GM19351 (cell line): ENCODE data around the gene KIFAP3.

Experiments used
- ATAC-seq: cut with Tn5 transposase; IDR thresholded peaks from one replicate; pipeline ENCODE4 v1.9.1; 2021; ENCODE audit warnings: mild to moderate bottlenecking, moderate library complexity; ENCODE audit not compliant: unreplicated experiment

Gene KIFAP3

DNA sequence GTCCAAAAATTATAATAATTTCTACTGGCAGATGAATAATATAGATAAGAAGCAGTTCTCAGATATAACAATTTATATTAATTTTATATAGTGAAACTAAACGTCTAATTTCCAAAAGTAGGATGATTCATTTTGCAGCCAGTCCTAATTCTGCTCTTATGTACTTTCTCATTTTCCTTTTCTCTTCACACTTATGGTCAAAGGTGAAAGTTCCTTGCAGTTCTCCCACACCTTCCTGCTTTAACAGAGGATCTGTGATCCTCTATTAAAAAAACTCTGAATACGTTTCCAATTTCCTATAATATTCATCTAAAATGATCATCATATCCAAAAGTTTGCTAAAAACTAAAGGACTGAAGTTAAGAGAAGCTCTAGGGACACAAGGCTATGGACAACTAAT is 78.5 kb downstream of the KIFAP3 start:
- no peak for ATAC-seq

DNA sequence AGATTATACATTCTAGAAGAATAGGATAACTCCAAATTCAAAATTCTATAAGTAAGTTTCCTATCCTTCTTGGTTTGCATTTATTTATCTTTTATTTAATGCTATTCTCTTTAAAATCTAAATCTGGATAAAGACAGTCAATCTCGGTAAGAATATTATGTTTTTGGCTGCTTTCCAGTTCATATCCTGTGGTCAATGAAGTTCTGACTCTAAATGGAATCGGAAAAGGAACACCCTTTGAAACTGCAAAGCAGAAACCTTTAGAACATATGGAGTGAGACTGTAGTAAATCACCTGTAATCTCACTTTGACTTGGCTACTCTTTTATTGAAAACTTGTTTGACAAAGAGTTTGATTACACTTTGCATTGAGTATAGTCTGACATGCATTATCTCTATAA is 85.2 kb downstream of the KIFAP3 start:
- ATAC-seq, result no peak

DNA sequence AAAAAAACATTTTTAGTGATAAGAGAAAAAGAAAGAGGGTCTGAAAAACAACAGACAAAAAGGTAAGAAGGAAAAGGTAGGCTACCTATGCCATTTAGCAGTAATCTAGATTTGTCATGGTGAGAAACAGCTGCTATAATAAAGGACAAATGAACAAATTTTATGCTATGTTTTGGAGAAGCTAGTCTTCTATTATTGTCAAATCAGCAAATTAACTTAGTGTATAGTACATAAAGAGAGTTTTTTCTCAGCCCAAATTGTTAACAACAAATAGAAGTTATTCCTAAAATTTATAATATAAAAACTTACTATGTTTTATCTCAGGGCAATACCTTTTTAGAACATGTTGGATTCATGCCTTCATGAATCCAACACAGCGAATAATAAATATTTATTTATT is 88.7 kb downstream of the KIFAP3 start:
- ATAC-seq, result no peak

DNA sequence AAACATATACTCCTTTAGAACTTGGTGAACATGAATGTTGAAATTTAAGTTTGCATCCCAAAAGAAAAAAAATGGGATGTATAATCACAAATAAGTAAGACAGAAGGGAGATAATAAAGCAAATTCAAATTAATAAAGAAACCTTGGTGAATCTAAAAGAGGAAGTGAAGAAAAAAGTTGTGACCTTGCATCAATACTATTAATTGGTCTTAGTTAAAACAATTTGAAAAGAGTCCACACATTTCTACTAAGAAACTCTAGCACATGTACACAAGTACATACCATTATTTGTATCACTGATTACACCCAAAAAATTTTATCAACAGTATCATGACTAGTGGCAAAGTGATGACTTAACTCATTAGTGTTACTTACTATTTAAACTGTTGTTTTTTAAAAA is 100.4 kb downstream of the KIFAP3 start:
- ATAC-seq, result no peak

DNA sequence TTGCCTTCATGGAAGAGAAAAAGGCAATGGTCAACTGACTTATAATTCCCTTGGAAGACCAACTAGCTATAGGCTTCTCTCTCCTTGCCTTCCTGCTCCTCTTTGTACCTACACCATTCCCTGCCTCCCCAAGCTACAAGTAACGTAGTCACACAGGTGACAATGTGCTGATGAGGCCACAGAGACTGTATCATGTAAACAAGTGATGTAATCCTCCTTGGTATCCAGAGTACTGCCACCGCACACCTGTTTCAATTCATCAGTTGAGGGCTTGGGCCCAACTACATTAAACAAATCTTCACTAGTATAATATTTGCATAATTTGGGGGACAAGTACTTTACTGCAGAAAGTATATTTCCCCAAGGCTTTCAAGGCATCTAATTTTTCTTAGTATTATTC is 104.4 kb downstream of the KIFAP3 start:
- ATAC-seq, result no peak

DNA sequence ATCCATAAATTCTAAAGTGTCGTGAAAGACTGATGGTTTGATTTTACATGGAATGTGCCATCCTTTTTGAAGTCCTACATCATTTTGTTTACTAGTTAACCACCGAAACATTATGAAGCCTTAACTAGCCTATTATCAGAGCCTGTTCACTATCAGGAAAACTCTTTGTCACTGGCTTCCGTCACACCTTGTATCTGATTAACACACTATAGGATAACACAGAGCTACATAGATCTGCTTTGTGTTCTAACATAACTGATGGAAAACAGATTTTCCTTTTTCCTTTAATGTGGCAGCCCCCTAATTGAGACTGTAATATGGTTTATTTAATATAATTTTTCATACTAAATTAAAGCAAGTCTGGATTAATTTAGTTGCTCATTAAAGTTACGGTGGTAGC is 106.3 kb downstream of the KIFAP3 start:
- ATAC-seq, result no peak

DNA sequence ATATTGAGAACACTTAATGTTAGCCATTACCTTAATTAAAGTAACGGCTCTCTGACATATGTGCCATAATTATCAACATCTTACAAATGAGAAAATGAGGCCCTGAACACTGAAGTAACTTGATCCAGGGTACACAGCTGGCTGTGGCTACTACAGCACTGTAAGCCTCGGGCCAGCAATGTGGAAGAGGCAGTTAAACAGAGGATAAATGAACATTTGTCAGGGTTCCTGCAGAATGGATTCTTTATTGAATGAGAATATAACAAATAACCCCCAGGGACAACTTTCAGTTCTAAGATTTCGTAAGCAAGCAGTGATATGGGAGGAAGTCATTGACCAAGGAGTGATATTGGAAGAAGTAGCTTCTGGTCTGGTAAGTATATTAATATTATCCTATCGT is 110.3 kb downstream of the KIFAP3 start:
- ATAC-seq, result no peak

DNA sequence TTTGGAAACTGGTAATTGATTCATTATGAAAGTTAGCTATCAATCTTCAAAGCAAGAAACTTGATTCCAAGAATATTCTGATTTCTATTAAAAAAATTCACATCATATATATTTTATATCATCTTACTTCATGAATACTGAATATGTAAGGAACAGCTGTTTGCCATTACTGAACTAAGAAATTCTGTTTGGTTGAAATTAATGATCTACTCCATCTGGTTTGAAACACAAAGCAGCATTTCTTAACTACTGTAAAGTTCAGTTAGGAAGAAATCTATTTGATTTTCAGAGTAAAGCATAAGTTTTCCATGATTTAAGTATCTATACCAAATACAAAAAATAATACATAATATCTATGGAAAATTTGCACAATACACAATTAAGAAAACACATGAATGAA is 114.8 kb downstream of the KIFAP3 start:
- no peak for ATAC-seq

DNA sequence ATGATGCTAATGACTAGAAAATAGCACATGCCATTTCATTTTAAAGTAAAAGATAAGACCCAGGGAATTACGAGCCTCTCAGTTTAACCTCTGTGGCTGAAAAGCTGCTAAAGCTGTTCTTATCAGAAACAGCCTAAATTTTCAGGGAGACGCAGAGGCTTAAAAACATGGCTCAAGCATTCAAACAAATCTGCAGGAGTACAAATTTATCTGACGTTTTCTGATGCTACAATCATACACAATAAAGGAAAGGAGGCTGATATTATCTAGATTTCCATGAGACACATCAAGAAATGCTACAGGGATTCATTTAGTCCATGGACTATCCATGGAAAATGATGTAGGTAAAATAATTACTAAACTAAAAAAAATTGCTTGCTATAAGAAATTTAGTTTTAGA is 115.5 kb downstream of the KIFAP3 start:
- no peak for ATAC-seq

DNA sequence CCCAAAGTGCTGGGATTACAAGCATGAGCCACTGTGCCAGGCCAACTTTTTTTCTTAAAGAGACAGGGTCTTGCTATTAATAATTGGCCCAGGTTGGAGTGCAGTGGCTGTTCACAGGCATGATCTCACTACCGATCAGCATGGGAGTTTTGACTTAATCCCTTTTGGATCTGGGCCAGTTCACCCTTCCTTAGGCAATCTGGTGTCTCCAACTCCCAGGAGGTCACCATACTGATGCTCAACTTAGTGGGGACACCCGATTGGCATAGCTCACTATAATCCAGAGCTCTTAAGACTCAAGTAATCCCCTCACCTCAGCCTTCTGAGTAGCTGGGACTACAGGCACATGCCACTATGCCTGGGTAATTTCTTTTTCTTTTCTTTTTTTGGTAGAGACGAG is 116.6 kb downstream of the KIFAP3 start:
- no peak for ATAC-seq

DNA sequence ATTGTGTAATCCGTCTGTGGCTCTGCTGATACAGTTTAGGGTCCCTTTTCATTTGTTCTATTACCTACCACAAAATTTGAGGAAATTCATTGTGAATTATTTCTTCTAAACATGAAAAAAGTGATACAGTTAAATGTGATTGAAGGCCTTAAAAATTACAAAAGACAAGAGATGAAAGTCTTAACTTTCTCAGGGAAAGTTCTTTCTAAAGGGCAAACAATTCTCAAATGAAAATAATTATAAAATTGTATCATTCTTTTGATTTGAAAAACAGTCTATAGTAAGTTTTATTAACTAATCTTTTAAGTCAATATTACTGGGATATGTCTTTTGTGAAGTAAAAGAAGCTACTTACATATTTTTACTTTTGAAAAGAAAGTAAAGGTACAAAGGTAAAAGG is 123.4 kb downstream of the KIFAP3 start:
- no peak for ATAC-seq

DNA sequence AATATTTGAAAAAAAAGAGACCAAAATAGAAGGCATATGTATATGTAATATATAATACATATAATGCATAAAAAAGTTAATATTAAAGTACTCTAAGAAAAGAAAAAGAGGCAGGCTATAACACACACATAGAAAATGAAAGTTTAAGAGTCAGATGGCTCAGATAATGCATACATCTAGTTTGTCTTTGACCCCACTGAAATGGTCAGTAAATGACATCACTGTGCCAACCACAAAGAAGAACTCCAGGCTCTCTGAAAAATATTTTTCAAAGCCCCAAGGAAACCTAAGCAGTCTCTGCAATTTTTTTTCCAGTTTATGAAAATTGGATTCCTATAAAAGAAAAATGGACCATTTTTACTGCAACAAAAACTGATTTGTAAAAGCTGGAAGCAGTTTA is 125.4 kb downstream of the KIFAP3 start:
- peak; percentile 53 for ATAC-seq

DNA sequence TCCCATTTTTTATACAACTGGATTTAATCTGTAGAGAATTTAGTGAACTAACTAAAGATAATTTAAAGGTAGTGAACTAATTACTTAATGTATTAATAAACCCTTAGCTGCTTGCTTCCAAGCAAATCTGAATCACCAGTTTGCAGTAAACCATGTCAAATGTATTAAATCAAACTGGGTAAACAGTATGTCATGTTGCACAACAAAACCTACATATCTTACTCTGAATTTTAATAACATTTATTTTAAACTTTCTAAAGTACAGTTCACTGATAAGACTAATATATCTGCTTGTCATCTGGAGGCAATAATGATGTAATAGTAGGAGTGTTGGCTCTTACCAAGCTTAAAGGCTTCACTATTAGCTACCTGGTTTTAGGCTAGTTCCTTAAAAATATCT is 128.3 kb downstream of the KIFAP3 start:
- no peak for ATAC-seq

DNA sequence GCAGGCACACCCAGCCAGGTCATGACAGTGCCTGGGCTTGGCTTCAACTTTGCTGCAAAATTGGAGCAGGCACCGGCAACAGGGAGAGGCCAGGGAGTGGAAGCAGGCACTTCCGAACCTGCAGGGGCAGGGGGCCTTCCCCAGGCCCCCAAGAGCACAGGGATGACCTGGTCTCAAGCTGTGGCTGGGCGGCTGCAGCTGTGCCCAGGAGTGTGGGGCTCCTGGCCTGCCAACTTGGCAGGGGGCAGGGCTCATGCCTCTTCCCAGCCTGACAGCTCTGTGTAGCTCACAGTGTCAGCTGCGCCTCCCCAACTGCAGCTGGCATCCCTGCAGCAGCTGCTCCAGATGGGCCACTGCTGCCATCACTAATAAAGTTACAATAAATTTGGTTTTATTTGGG is 129.3 kb downstream of the KIFAP3 start:
- ATAC-seq, result no peak

DNA sequence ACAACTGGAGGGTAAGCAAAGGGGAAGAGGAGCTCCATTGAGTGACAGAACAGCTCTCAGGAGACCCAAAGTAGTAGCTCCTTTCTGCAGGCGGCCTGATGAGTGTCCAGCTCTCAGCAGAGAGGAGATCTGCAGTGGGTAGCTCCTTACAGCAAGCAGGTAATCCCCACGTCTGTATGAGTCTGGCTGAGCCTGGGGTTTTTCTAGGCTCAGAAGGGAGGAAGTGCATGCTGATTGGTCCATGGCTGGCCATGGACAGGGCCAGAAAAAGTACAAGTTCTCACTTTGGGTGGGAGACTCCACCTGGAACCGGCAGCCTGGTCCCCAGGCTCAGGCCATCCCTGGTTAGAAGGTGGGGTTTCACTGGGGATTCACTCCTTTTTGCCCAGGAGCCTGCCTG is 129.9 kb downstream of the KIFAP3 start:
- no peak for ATAC-seq

DNA sequence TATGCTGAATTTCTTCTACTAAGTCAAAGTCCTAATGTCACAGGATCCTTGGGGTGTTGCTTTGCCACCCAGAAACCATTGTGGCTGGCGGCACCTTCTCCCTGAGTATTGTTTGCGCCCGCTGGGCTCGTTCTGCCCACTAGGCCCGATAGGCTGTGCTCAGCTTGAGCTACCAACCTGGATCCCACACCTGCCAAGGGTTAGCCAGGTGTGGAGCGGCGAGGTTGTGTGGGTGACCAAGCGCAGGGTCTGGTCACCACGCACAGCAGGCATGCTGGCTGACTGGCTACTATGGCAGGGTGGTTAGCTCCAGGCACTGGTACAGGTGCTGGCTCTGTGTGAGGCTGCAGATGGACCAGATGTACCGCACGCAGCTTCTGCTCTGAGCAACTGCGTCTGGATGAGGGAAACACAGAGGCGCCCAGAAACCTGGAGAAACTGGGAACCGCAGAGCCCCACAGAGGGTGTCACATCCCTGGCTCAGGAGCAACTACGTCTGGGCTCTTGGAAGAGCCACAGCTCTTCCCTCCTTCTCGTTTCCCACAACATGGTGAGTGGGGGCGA is 130.4 kb downstream of the KIFAP3 start:
- ATAC-seq, result no peak

DNA sequence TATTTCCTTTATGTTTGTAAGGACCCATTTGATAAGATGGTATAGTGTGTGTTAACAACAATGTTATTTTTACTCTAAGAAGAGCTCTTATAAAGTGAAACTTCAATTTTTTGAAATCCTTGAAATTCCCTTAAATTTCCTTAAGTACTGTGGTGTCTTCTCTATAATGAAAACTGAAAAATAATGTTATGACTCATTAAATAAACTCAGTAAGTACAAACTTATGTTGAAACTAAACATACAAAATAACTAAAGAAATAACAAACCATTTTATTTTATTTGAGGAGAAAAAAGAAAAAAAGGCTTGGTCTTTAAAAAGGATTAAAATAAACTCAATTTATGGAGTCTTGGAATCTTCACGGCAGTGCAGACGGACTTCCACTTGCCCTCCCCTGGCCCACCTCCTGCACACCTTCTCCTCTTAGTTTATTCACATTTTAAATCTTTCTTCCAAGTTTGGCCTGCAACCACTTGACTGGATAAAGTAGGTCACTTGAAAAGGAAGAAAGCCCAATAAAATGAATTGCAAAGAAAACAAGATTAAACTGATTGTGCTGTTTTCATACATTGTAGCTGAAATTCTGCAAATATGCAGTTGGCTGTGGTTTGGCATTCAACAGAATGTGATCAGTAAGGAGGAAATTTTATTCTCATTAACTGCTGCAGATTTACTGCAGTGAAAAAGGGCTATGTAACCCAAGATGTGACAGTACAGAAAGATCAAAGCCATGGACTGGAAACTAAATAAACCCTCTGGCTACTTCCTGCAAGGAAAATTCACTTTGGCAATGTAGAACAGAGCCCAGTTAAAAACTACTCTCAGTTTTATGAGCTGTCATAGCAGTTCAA is 132.3 kb downstream of the KIFAP3 start:
- no peak for ATAC-seq

DNA sequence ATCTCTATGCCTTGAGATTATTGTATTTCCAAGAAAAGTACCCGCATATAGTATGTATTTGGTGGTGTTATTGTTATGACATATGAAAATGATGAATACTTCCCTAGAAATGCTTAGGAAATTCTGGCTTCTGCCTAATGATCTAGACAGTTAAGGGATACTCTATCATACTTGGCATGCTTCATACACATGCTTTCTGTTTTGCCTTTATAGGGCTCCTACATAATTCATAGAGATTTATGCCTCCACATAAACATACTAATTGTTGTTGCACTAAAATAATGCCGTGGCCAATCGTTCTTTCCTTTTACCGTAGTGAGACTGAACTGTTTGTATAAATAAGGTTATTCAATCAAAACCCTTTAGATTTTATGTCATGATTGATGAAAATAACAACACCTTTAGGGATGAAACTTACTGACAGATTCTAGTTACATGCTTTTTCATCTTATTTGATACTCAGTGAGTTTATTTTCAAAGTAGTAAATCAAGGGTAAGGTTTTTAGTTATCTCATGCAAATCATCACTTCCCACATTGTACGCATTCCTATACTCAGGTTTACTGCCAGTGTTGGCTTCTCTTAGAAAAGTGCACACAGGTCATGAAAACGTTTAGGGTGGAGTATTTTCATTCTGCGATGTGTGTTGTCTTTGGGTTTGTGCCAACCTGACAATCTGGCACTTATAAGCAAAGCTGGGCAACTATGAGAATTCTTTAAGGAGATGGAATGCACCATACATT is 140.3 kb downstream of the KIFAP3 start:
- no peak for ATAC-seq

DNA sequence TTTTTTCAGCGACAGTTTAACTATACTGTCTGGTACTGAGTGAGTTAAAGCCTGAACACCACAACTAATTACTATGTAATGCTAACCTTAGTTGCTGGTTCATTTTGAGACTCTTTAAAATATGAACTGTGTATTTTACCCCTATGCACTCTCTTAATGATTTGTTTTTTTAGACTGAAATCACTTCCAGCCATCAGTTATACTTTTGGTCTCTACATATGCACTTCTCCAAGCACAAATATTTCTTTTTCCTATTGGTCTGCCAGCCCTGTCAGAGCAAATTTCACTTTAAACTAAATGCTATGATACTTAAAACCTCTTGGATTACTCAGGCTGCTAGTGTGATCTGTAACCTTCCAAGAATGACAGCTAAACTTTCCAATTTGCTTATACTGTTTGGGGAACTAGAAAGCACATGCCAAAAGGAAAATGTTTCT is 142.7 kb downstream of the KIFAP3 start:
- ATAC-seq, result no peak

DNA sequence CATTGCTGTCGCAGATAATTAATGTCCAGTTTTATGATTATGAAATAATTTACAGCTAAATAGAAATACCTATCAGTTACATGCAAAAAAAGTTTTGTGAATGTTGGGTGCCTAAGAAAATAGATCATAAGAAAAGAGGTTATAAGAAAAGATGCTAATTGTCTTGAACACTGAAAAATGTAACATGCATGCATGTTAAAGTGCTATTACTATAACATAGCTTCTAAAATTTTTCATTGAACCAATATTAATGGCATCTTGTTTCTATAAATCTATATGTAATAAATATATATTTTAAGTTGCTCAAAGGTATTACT is 145.3 kb downstream of the KIFAP3 start:
- ATAC-seq, result no peak

DNA sequence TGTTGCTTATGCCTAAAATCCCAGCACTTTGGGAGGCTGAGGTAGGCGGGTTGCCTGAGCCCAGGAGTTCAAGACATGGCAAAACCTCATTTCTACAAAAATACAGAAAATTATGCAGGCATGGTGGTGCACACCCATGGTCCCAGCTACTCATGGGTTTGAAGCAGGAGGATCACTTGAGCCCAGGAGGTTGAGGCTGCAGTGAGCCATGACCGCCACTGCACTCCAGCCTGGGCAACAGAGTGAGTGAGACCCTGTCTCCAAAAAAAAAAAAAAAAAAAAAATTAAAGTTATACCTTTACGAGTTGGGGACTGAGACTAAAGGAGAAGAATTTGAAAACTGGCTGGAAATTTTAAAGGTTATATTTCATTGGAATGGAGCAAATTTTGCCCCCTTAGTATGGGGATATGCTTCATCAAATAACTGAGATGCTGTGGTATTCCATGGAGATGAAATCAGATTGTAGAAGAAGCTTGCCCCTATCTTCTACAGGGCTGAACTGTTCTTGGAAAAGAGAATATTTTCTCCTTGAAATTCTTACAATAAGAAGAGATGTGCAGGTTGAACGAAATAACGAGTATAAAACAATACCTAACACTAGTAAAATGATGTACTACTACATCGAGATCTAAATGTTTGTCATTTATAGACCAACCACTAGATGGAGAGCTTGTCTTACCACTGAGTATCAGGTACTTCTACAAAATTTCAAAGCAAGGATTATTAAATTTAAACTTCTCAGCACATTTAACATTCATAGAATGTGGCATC is 145.9 kb downstream of the KIFAP3 start:
- ATAC-seq, result peak; percentile 66
